ENCODE measurements around the gene TFB1M.

The TFB1M gene

DNA sequence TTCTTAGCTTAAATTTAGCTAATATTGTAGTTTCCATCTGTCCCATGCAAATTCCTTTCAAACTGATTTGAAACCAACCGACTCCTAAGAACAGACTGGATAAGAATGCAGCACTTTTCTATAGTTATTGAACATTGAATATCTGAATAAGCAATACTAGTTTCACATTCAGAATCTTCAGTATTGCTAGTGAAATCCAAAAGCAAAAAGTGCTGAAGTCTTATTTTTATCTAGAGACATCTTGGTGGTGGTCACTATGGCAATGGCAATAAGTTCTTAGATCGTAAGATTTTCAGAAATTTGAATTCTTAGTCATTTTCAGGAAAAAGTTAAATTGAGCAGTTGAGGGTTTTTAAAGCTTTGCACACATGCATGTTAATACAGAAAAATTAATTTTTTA lies 2.7 kb downstream of the TFB1M start:
- TF ChIP-seq, protein P1, sequence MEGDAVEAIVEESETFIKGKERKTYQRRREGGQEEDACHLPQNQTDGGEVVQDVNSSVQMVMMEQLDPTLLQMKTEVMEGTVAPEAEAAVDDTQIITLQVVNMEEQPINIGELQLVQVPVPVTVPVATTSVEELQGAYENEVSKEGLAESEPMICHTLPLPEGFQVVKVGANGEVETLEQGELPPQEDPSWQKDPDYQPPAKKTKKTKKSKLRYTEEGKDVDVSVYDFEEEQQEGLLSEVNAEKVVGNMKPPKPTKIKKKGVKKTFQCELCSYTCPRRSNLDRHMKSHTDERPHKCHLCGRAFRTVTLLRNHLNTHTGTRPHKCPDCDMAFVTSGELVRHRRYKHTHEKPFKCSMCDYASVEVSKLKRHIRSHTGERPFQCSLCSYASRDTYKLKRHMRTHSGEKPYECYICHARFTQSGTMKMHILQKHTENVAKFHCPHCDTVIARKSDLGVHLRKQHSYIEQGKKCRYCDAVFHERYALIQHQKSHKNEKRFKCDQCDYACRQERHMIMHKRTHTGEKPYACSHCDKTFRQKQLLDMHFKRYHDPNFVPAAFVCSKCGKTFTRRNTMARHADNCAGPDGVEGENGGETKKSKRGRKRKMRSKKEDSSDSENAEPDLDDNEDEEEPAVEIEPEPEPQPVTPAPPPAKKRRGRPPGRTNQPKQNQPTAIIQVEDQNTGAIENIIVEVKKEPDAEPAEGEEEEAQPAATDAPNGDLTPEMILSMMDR (IDR thresholded peaks at IDR 0.05; ENCODE audit: insufficient read depth, low read depth, low read length, missing control alignments): no peak

DNA sequence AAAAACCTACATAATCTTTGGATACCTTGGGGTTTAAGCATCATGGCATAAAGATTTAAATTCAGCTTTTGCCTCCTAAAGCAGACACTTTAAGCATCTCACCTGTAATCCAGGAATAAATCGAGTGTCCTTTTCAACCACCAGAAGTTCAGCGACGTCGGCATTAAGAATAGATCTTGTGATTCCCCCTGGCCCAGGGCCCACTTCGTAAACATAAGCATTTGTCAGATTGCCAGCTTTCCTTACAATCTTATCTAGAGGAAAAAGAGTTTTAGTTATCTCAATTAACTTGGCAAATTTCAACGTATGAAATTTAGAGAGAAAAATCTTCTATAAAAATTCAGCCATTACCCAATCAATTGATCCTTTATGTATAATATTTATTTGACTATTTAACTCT lies 3.2 kb downstream of the TFB1M start:
- DNase-seq (ENCODE audit: low read depth): no peak
- TF ChIP-seq, protein P1 (IDR thresholded peaks at IDR 0.05; ENCODE audit: insufficient read depth, low read depth, low read length, missing control alignments): no peak
- H3K4me3 ChIP-seq (ENCODE audit: low read depth, low read length): no peak overlapping the region

More for the DNA sequence above, 2.7 kb downstream of the TFB1M start:
- H3K4me3 ChIP-seq (ENCODE audit: low read depth, low read length): no peak overlapping the region
- no peak for DNase-seq (ENCODE audit: low read depth)

DNA sequence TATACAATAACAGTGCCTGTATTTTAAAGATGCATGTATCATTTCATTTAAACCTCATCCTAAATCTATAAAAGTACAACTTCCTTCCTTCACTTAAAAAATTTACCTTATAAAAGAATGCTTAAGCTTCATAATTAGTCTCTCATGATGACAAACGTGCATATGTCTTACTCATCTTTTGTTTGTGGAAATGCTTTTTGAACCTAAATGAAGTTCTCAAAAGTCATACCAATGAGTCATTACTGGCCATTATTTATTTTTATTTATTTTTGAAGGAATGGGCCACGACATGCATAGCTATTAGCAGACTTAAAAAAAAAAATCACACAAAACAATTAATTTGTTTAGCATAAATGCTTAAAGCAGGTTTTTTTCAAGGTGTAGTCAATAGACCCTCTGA lies 3.7 kb downstream of the TFB1M start:
- TF ChIP-seq, protein P1 (IDR thresholded peaks at IDR 0.05; ENCODE audit: insufficient read depth, low read depth, low read length, missing control alignments): no peak
- no peak overlapping the region for H3K4me3 ChIP-seq (ENCODE audit: low read depth, low read length)
- no peak for DNase-seq (ENCODE audit: low read depth)

DNA sequence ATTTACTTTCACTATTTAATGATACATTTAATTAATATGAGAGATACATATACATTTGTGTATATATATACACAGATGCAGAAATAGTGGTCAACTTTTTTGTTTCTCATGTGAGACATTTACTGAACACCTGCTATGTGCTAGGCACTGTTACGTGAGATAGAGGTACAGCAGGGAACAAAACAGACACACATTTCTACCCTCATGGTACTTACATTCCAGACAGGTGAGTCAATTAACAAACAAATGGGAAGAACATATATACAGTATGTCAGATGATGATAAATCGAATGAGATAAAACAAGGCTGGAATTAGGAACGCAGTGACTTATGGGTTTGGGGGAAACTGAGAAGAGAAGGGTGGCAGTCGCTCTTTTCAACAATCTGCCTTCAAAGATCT lies 5.1 kb downstream of the TFB1M start:
- H3K4me3 ChIP-seq (ENCODE audit: low read depth, low read length): no peak overlapping the region
- no peak for DNase-seq (ENCODE audit: low read depth)
- TF ChIP-seq, protein P1 (IDR thresholded peaks at IDR 0.05; ENCODE audit: insufficient read depth, low read depth, low read length, missing control alignments): no peak

DNA sequence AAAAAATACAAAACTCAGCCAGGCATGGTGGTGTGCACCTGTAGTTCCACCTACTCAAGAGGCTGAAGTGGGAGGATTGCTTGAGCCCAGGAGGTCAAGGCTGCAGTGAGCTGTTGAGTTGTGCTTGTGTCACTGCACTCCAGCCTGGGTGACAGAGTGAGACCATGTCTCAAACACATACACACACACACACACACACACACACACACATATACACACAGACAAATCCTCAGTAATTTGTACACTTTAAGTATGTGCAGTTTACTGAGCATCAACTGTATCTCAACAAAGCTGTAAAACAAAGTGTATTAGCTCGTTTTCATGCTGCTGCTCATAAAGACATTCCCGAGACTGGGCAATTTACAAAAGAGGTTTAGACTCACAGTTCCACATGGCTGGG lies 7.3 kb downstream of the TFB1M start:
- TF ChIP-seq, protein P1 (IDR thresholded peaks at IDR 0.05; ENCODE audit: insufficient read depth, low read depth, low read length, missing control alignments): no peak

DNA sequence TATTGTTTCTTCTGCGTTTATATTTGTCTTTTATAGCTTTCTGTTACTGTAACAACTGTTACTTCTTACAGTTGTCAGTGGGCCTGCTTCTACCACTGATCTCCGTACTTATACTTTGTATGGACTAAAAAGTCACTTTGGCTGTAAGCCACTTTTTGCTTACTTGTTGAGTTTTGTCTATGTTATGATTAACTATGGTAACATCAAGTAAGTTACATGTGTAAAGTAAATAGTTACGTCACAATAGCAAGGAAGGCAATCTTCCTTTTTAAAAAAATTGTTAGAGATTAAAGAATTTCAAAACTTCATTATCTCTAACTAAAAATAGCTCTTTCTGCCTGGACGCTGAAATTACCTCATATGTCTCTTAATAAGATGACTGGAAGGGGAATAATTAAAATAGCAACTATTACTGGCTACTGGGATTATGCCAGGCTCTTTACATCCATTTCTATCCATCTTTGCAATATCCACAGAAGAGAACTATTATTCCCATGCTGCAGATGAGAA lies 10.9 kb downstream of the TFB1M start:
- no peak for DNase-seq (ENCODE audit: low read depth)
- H3K4me3 ChIP-seq (ENCODE audit: low read depth, low read length): no peak overlapping the region
- TF ChIP-seq, protein P1 (IDR thresholded peaks at IDR 0.05; ENCODE audit: insufficient read depth, low read depth, low read length, missing control alignments): no peak

More for the DNA sequence above, 7.3 kb downstream of the TFB1M start:
- no peak overlapping the region for H3K4me3 ChIP-seq (ENCODE audit: low read depth, low read length)
- no peak for DNase-seq (ENCODE audit: low read depth)

DNA sequence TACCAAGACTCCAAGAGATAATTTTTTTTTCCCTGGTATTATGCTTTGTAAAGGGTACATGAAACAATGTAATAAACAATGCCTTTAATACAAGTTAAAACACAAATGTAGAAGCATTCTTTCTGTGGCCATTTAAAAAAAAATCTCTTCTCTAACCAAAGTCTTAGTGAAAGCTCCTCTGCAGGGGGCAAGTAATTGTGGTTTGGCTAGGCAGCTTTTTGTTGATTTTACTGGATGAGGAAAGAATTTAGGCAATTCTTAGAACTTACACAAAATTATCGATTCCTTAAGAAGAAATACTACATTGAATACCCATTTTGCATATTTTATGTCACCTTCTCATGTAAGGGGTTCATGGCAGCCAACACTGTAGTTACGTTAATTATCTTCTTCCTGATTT lies 12.4 kb downstream of the TFB1M start:
- TF ChIP-seq, protein P1 (IDR thresholded peaks at IDR 0.05; ENCODE audit: insufficient read depth, low read depth, low read length, missing control alignments): no peak
- no peak for DNase-seq (ENCODE audit: low read depth)
- no peak overlapping the region for H3K4me3 ChIP-seq (ENCODE audit: low read depth, low read length)
